Measurements from ENCODE around the gene SUPT20H. TPM values are rescaled to one million over a fixed set of nuclear protein-coding genes. Genes with fewer than 3 reads are reported as not detected.

Gene SUPT20H
- total RNA-seq, 1 donor from 2014 or later = 115 TPM

DNA sequence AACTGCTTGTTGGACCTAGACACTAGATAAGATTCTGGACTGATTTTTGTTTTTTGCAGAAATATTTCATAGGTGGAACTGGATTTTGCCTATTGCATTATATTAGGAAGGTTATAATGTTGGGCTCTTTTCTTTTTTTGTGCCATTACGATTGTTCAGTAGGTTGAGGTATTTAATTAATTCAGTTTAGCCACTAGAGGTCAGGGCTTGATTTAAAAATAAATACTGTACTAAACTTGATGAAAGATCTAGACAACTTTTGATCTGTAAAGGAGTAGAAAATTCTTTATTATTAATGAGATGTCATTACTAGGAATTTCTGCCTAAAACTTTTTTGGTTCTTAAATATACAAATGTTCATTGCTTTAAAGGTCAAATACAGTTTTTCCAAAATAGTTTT lies 15.2 kb upstream of the SUPT20H start:
- H3K4me1 Mint-ChIP-seq (ENCODE audit: low read depth, unreplicated experiment) = no peaks in the 10 kb centered on the region
- peaks cover 1% of the 10 kb centered on the region for H3K9me3 Mint-ChIP-seq (ENCODE audit: unreplicated experiment)
- no peaks in the 10 kb centered on the region for H3K36me3 Mint-ChIP-seq (ENCODE audit: unreplicated experiment)
- no peak overlapping the region for H3K27ac Mint-ChIP-seq (ENCODE audit: unreplicated experiment)
- H3K27me3 Mint-ChIP-seq (ENCODE audit: unreplicated experiment) = peaks cover 2% of the 10 kb centered on the region
- no peak for DNase-seq
- TF ChIP-seq, protein P1, sequence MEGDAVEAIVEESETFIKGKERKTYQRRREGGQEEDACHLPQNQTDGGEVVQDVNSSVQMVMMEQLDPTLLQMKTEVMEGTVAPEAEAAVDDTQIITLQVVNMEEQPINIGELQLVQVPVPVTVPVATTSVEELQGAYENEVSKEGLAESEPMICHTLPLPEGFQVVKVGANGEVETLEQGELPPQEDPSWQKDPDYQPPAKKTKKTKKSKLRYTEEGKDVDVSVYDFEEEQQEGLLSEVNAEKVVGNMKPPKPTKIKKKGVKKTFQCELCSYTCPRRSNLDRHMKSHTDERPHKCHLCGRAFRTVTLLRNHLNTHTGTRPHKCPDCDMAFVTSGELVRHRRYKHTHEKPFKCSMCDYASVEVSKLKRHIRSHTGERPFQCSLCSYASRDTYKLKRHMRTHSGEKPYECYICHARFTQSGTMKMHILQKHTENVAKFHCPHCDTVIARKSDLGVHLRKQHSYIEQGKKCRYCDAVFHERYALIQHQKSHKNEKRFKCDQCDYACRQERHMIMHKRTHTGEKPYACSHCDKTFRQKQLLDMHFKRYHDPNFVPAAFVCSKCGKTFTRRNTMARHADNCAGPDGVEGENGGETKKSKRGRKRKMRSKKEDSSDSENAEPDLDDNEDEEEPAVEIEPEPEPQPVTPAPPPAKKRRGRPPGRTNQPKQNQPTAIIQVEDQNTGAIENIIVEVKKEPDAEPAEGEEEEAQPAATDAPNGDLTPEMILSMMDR (IDR thresholded peaks at IDR 0.05; ENCODE audit: partially characterized antibody, unreplicated experiment) = peak; percentile 41
- H3K4me3 Mint-ChIP-seq (ENCODE audit: unreplicated experiment) = no peak overlapping the region

GRCh38 chr13:37072024-37072423 lies 12.5 kb upstream of the SUPT20H start:
- TF ChIP-seq, protein P1 (IDR thresholded peaks at IDR 0.05; ENCODE audit: partially characterized antibody, unreplicated experiment) = no peak
- Mint-ChIP-seq H3K27me3 (ENCODE audit: unreplicated experiment) (peaks cover 2% of the 10 kb centered on the region), H3K27ac (ENCODE audit: unreplicated experiment) (no peak overlapping the region), H3K36me3 (ENCODE audit: unreplicated experiment) (no peaks in the 10 kb centered on the region), H3K4me3 (ENCODE audit: unreplicated experiment) (no peak overlapping the region), H3K4me1 (ENCODE audit: low read depth, unreplicated experiment) (no peaks in the 10 kb centered on the region), H3K9me3 (ENCODE audit: unreplicated experiment) (peaks cover 1% of the 10 kb centered on the region)
- DNase-seq = no peak

GRCh38 chr13:37070956-37071355 lies 11.5 kb upstream of the SUPT20H start:
- DNase-seq = no peak

DNA sequence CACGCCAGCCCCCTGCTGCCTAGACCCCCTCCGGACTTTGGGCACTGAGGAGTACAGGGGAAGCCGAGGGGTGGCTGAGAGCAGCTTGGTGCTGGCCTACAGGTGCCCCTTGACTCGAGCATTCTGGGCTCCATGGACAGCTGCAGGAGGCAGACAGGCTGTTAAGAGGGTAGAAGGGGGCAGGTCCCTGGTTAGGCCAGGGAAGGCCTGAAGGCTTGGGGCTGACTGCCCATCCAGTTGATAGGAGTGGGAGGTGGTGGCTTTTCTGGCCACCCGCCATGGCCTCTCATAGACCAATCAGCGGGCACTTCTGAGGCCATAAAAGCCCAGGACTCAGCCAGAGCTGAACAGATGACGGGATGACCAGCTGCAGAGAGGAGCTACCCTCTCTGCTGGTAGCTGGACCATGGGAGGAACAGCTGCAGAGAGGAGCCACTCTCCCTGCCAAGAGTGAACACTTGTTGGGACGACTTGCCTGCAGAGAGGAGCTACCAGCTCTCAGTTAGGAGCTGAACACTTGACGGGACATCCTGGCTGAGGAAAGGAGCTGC lies 10.7 kb upstream of the SUPT20H start:
- Mint-ChIP-seq H3K4me1 (ENCODE audit: low read depth, unreplicated experiment) (no peaks in the 10 kb centered on the region), H3K36me3 (ENCODE audit: unreplicated experiment) (no peaks in the 10 kb centered on the region), H3K4me3 (ENCODE audit: unreplicated experiment) (no peak overlapping the region), H3K27ac (ENCODE audit: unreplicated experiment) (no peak overlapping the region), H3K9me3 (ENCODE audit: unreplicated experiment) (peaks cover 1% of the 10 kb centered on the region), H3K27me3 (ENCODE audit: unreplicated experiment) (peaks cover 2% of the 10 kb centered on the region)
- no peak for DNase-seq
- TF ChIP-seq, protein P1 (IDR thresholded peaks at IDR 0.05; ENCODE audit: partially characterized antibody, unreplicated experiment) = no peak

More at GRCh38 chr13:37070956-37071355, 11.5 kb upstream of the SUPT20H start:
- Mint-ChIP-seq H3K27ac (ENCODE audit: unreplicated experiment) (no peak overlapping the region), H3K36me3 (ENCODE audit: unreplicated experiment) (no peaks in the 10 kb centered on the region), H3K4me3 (ENCODE audit: unreplicated experiment) (no peak overlapping the region), H3K27me3 (ENCODE audit: unreplicated experiment) (peaks cover 2% of the 10 kb centered on the region), H3K9me3 (ENCODE audit: unreplicated experiment) (peaks cover 1% of the 10 kb centered on the region), H3K4me1 (ENCODE audit: low read depth, unreplicated experiment) (no peaks in the 10 kb centered on the region)
- TF ChIP-seq, protein P1 (IDR thresholded peaks at IDR 0.05; ENCODE audit: partially characterized antibody, unreplicated experiment) = no peak

DNA sequence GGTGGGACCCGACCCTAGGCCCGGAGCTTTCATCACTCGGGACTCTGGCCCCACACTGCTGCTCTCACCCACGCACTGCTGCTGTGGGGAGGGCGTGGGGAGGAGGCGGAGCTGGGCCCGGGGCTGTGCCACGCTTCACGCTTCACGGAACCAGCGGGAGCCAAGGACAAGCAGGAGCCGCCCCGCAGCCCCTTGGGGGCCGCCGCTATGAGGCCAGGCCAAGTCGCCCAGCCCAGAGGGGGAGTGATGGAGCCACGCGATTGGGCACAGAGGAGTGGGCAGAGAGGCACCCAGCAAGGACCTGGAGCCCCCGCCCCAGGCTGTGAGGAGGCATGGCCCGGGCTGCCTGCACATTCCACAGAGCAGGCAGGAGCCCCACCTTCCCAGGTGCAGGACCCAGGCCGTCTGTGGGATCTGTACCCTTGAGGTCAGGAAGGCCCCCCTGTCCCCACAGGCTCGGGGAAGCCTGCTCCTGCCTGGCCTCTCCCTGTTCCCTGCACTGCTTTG lies 10.2 kb upstream of the SUPT20H start:
- no peaks in the 10 kb centered on the region for H3K36me3 Mint-ChIP-seq (ENCODE audit: unreplicated experiment)
- no peak overlapping the region for H3K4me3 Mint-ChIP-seq (ENCODE audit: unreplicated experiment)
- no peaks in the 10 kb centered on the region for H3K9me3 Mint-ChIP-seq (ENCODE audit: unreplicated experiment)

More for the DNA sequence above, 10.2 kb upstream of the SUPT20H start:
- DNase-seq = no peak
- H3K27me3 Mint-ChIP-seq (ENCODE audit: unreplicated experiment) = peaks cover 2% of the 10 kb centered on the region
- H3K4me1 Mint-ChIP-seq (ENCODE audit: low read depth, unreplicated experiment) = no peaks in the 10 kb centered on the region
- TF ChIP-seq, protein P1 (IDR thresholded peaks at IDR 0.05; ENCODE audit: partially characterized antibody, unreplicated experiment) = no peak
- no peak overlapping the region for H3K27ac Mint-ChIP-seq (ENCODE audit: unreplicated experiment)

Data from glutamatergic neuron (in vitro differentiated cells).